GM12878 (cell line): ENCODE results near the gene OTOA. TPM values are rescaled to one million over a fixed set of nuclear protein-coding genes. Genes with fewer than 3 reads are reported as not detected.

Source experiments
- ATAC-seq: fragments of 200-7000 bp; cut with Tn5 transposase; 3 replicates; pipeline ENCODE4 v1.9.1; 2020; ENCODE audit warnings: mild to moderate bottlenecking, moderate library complexity
- BruUV-seq: library from RNA; stranded (reverse); fragments of 400-500 nt; replicated peaks from 2 replicates; lab custom pipeline; 2021; lab: Mats Ljungman, UMichigan
- CTCF ChIA-PET: fragments of 300-600 bp; sonication (Branson Sonifier 250); formaldehyde crosslinking; extraction: SDS; loops from one replicate; lab custom pipeline; 2021; ENCODE audit warnings: inconsistent platforms; lab: Yijun Ruan, JAX
- POLR2A ChIA-PET: fragments of 350-600 bp; formaldehyde crosslinking; extraction: SDS; loops from one replicate; lab custom pipeline; 2021; ENCODE audit warnings: inconsistent platforms; lab: Charles Lee
- RAD21 ChIA-PET: fragments of 300-600 bp; sonication (Branson Sonifier 250); formaldehyde crosslinking; loops from one replicate; lab custom pipeline; 2023; ENCODE audit warnings: antibody characterized with exemption; ENCODE audit not compliant: unreplicated experiment; lab: Charles Lee
- SMC1A ChIA-PET: fragments of 300-600 bp; sonication (Branson Sonifier 250); formaldehyde crosslinking; loops from one replicate; lab custom pipeline; 2023; ENCODE audit not compliant: unreplicated experiment, uncharacterized antibody; lab: Charles Lee
- DNase-seq: peaks from one replicate; pipeline ENCODE4 v3.0.0-alpha.2; 2011; ENCODE audit warnings: low read depth, low spot score
- FAIRE-seq: peaks from 3 replicates; lab custom pipeline; 2011; peaks lifted over from hg19 to GRCh38; lab: Jason Lieb, UNC
- H2AFZ ChIP-seq: 2 replicates; pipeline ENCODE4 v1.6.0; 2011; ENCODE audit warnings: low read depth, low read length, control low read depth; ENCODE audit not compliant: control insufficient read depth
- H3K27ac ChIP-seq: 2 replicates; pipeline ENCODE4 v1.5.1; 2011; ENCODE audit warnings: control low read depth; ENCODE audit not compliant: control insufficient read depth, insufficient read depth
- H3K27me3 ChIP-seq, 2 experiments: replicated peaks in 1 of 2; 2 replicates each; pipeline versions ENCODE4 v1.6.0 to v1.6.1; 2011; ENCODE audit warnings: low read length in 1 of 2; ENCODE audit not compliant: control insufficient read depth in 2 of 2, insufficient read depth in 2 of 2
- H3K36me3 ChIP-seq, 2 experiments: 2 replicates each; pipeline ENCODE4 v1.5.1; 2011; ENCODE audit warnings: low read length in 1 of 2; ENCODE audit not compliant: control insufficient read depth in 2 of 2, insufficient read depth in 2 of 2
- H3K4me1 ChIP-seq: 2 replicates; pipeline ENCODE4 v1.6.1; 2011; ENCODE audit warnings: mild to moderate bottlenecking, low read length, moderate library complexity, mixed read lengths; ENCODE audit not compliant: control insufficient read depth, insufficient read depth
- H3K4me2 ChIP-seq: 2 replicates; pipeline ENCODE4 v1.6.0; 2011; ENCODE audit warnings: control low read depth; ENCODE audit not compliant: control insufficient read depth, insufficient read depth
- H3K4me3 ChIP-seq: fragments of 200-600 bp; sonication (generic); 2 replicates; pipeline ENCODE4 v1.5.1; 2016
- H3K79me2 ChIP-seq: 2 replicates; pipeline ENCODE4 v1.6.0; 2011; ENCODE audit warnings: low read length; ENCODE audit not compliant: control insufficient read depth, insufficient read depth
- H3K9ac ChIP-seq: 2 replicates; pipeline ENCODE4 v1.8.0; 2011; ENCODE audit warnings: low read length, control low read depth, mixed read lengths; ENCODE audit not compliant: control insufficient read depth, insufficient read depth
- H3K9me3 ChIP-seq: replicated peaks from 3 replicates; pipeline ENCODE4 v1.5.1; 2011; ENCODE audit warnings: mild to moderate bottlenecking, low read length; ENCODE audit not compliant: control insufficient read depth, insufficient read depth
- H4K20me1 ChIP-seq: 2 replicates; pipeline ENCODE4 v1.6.0; 2011; ENCODE audit not compliant: control insufficient read depth, insufficient read depth
- ATF7 ChIP-seq: fragments of 450-650 bp; IDR thresholded peaks from 2 replicates; pipeline ENCODE4 v1.6.1; 2016; ENCODE audit warnings: low read depth, mild to moderate bottlenecking
- CBX5 ChIP-seq: sonication (generic); IDR thresholded peaks from 2 replicates; pipeline ENCODE4 v1.6.1; 2016; ENCODE audit warnings: low read depth, moderate library complexity, mild to moderate bottlenecking, inconsistent platforms
- IKZF1 ChIP-seq: fragments of 450-650 bp; conservative IDR thresholded peaks from 2 replicates; pipeline ENCODE4 v1.6.1; 2017; ENCODE audit warnings: antibody characterized with exemption, mild to moderate bottlenecking
- MTA2 ChIP-seq: fragments of 450-650 bp; IDR thresholded peaks from 2 replicates; pipeline ENCODE4 v1.6.1; 2016; ENCODE audit warnings: low read depth, mild to moderate bottlenecking, moderate library complexity
- POLR2AphosphoS5 ChIP-seq: IDR thresholded peaks from 2 replicates; pipeline ENCODE4 v1.6.1; 2011; ENCODE audit warnings: mild to moderate bottlenecking, low read length, inconsistent platforms
- POU2F2 ChIP-seq: IDR thresholded peaks from 3 replicates; pipeline ENCODE4 v1.6.1; 2011; ENCODE audit warnings: low read depth, mild to moderate bottlenecking, low read length, borderline replicate concordance
- SP1 ChIP-seq: IDR thresholded peaks from one replicate; pipeline ENCODE4 v1.6.1; 2011; ENCODE audit warnings: low read depth, low read length
- SRF ChIP-seq, 2 experiments: IDR thresholded peaks; 2 replicates each; pipeline ENCODE4 v1.6.1; 2011; ENCODE audit warnings: low read depth in 2 of 2, low read length in 2 of 2, mild to moderate bottlenecking in 1 of 2, moderate library complexity in 1 of 2
- WGBS: methylation state at CpG from one replicate; pipeline ENCODE4 v1.1.6; 2016; ENCODE audit warnings: low lambda C conversion rate; ENCODE audit not compliant: insufficient replicate concordance, insufficient coverage; ENCODE audit errors: missing lambda C conversion rate; 5-methylcytosine and 5-hydroxymethylcytosine counted together
- in situ Hi-C: fragments of 300-500 bp; cut with MboI; formaldehyde crosslinking; loops from 9 replicates; pipeline ENCODE4 v1.14.3; 2018; ENCODE audit warnings: mixed read lengths
- intact Hi-C: fragments of 100-400 bp; cut with micrococcal nuclease; formaldehyde crosslinking; loops from one replicate; pipeline ENCODE4 v1.14.2; 2022; ENCODE audit not compliant: unreplicated experiment
- polyA plus RNA-seq, 11 experiments: library from polyadenylated mRNA; depleted of rRNA in 4 of 11; unstranded in 6 of 11; stranded (reverse) in 5 of 11; fragments of >200 nt; fragmentation: Nextera tagmentation in 4 of 11; fragmentation: Illumina TruSeq in 1 of 11; extraction: Ambion mirVana in 4 of 11; extraction: Trizol in 1 of 11; gene quantifications; 1 replicate in 1 of 11; 2 replicates in 10 of 11; pipeline versions ENCODE4 v1.2.1 to v1.2.3, GENCODE V29; 2011 to 2016; ENCODE audit warnings: inconsistent platforms in 2 of 11, missing spikeins in 2 of 11, low read depth in 1 of 11
- total RNA-seq, 4 experiments: library from RNA; depleted of rRNA in 3 of 4; stranded (reverse); fragments of >200 nt in 3 of 4; fragmentation: Illumina TruSeq in 1 of 4; extraction: Trizol in 1 of 4; gene quantifications; 2 replicates each; pipeline versions ENCODE4 v1.2.1 to v1.2.3, GENCODE V29; 2013 to 2021
- TF ChIP-seq, protein P1 (sequence below): IDR thresholded peaks from 2 replicates; pipeline ENCODE4 v1.6.1; 2012; ENCODE audit warnings: improper control_type of control experiment, low read depth, low read length; ENCODE audit not compliant: insufficient replicate concordance
- TF ChIP-seq, protein P2 (sequence below): IDR thresholded peaks from 2 replicates; pipeline ENCODE4 v1.6.1; 2011; ENCODE audit warnings: low read depth, low read length, improper control_type of control experiment, borderline replicate concordance

The OTOA gene
- total and polyA plus RNA-seq, 10 of the 15 experiments (the other 5 are each of a cell fraction or from before 2014, with no cell fraction given): 0.33 to 1.5 (median 0.61) TPM

DNA sequence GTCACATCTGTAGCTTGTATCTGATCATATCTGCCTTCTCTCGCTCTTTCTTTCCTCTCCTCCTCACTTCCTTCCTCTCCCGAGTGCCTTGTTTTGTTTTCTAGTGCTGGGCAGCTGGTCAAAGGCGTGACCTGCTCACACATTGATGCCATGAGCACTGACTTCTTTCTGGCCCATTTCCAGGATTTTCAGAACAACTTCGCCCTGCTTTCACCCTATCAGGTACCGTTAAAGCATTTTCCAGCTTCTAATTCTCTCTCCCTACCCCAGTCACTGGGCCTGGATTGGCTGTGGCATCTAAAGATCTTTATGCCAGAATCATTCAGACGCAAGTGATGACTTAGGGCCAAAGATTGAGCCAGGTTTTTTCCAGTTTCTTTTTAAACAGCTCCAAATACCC, 55.5 kb downstream of the OTOA start (continued):
- TF ChIP-seq, protein P1, sequence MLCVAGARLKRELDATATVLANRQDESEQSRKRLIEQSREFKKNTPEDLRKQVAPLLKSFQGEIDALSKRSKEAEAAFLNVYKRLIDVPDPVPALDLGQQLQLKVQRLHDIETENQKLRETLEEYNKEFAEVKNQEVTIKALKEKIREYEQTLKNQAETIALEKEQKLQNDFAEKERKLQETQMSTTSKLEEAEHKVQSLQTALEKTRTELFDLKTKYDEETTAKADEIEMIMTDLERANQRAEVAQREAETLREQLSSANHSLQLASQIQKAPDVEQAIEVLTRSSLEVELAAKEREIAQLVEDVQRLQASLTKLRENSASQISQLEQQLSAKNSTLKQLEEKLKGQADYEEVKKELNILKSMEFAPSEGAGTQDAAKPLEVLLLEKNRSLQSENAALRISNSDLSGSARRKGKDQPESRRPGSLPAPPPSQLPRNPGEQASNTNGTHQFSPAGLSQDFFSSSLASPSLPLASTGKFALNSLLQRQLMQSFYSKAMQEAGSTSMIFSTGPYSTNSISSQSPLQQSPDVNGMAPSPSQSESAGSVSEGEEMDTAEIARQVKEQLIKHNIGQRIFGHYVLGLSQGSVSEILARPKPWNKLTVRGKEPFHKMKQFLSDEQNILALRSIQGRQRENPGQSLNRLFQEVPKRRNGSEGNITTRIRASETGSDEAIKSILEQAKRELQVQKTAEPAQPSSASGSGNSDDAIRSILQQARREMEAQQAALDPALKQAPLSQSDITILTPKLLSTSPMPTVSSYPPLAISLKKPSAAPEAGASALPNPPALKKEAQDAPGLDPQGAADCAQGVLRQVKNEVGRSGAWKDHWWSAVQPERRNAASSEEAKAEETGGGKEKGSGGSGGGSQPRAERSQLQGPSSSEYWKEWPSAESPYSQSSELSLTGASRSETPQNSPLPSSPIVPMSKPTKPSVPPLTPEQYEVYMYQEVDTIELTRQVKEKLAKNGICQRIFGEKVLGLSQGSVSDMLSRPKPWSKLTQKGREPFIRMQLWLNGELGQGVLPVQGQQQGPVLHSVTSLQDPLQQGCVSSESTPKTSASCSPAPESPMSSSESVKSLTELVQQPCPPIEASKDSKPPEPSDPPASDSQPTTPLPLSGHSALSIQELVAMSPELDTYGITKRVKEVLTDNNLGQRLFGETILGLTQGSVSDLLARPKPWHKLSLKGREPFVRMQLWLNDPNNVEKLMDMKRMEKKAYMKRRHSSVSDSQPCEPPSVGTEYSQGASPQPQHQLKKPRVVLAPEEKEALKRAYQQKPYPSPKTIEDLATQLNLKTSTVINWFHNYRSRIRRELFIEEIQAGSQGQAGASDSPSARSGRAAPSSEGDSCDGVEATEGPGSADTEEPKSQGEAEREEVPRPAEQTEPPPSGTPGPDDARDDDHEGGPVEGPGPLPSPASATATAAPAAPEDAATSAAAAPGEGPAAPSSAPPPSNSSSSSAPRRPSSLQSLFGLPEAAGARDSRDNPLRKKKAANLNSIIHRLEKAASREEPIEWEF: no peak
- no peak for TF ChIP-seq POLR2AphosphoS5
- TF ChIP-seq SP1: no peak
- TF ChIP-seq CBX5: no peak
- no peak for TF ChIP-seq MTA2
- no peak for TF ChIP-seq POU2F2
- TF ChIP-seq ATF7: no peak
- TF ChIP-seq IKZF1: no peak

DNA sequence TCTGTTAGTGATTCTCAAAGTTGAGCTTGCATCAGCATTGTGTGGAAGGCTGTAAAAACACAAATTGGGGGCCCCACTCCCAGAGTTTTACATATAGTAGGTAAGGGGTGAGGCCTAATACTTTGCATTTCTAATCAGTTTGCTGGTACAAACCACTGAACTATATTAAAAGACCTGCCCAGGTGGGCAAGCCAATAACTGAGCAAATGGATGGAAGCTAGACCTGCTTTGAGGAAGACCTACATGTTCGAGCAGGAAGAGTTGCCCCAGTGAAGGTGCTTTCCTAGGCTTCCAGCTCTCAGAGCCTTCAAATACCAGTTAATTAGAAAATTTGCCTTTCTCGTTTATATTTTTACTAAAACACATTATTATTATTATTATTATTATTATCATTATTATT, 56.8 kb downstream of the OTOA start:
- H2AFZ ChIP-seq: no peak overlapping the region
- in situ Hi-C loops (no loop called here), intact Hi-C loops (no loop called here)
- H3K4me2 ChIP-seq: no peak overlapping the region
- no peaks in the 10 kb centered on the region for H3K27me3 ChIP-seq
- H3K9me3 ChIP-seq: no peaks in the 10 kb centered on the region; the same call in 2 of the 3 replicates
- no TSS peak for BruUV-seq
- no peaks in the 10 kb centered on the region for H4K20me1 ChIP-seq
- H3K36me3 ChIP-seq: no peaks in the 10 kb centered on the region
- no peak for FAIRE-seq
- 4% methylated on average over 2 of the region's 2 CpGs for WGBS
- peak; percentile 63 for ATAC-seq
- H3K27ac ChIP-seq: no peak overlapping the region
- ChIA-PET POLR2A (interaction anchor here (0.5 to 1.1 kb wide), 4 partner anchors 11 to 229 kb away, joined by 3 to 4 read pairs (median 4); no protein-coding TSS in a partner anchor), SMC1A (interaction anchor here (0.9 to 4.9 kb wide), 10 partner anchors 12 to 357 kb away, joined by 3 to 39 read pairs (median 7); no protein-coding TSS in a partner anchor), RAD21 (interaction anchor here (1.0 to 2.9 kb wide), 9 partner anchors 11 to 468 kb away, joined by 3 to 12 read pairs (median 4); no protein-coding TSS in a partner anchor), CTCF (interaction anchor here (0.5 to 6.6 kb wide), 8 partner anchors 13 to 519 kb away, joined by 3 to 81 read pairs (median 6); no protein-coding TSS in a partner anchor)
- no peaks in the 10 kb centered on the region for H3K79me2 ChIP-seq
- H3K9ac ChIP-seq: no peak overlapping the region
- no peak overlapping the region for H3K4me3 ChIP-seq
- no peak for DNase-seq
- peaks cover 3% of the 10 kb centered on the region for H3K4me1 ChIP-seq
- TF ChIP-seq, protein P1: peak; percentile 13
- TF ChIP-seq, protein P2, sequence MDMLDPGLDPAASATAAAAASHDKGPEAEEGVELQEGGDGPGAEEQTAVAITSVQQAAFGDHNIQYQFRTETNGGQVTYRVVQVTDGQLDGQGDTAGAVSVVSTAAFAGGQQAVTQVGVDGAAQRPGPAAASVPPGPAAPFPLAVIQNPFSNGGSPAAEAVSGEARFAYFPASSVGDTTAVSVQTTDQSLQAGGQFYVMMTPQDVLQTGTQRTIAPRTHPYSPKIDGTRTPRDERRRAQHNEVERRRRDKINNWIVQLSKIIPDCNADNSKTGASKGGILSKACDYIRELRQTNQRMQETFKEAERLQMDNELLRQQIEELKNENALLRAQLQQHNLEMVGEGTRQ: no peak
- peak in 1 of 2 experiments; percentile 96; a peak in 2 of 4 replicates for TF ChIP-seq SRF (IDR thresholded peaks at IDR 0.05; ENCODE audit: low read depth in 2 of 2, low read length in 2 of 2)
